ENCODE measurements around the gene GRM4.

GRCh38 chr6:33996120-33996475 is 149.8 kb downstream of the GRM4 start:
- TF ChIP-seq, protein P1, sequence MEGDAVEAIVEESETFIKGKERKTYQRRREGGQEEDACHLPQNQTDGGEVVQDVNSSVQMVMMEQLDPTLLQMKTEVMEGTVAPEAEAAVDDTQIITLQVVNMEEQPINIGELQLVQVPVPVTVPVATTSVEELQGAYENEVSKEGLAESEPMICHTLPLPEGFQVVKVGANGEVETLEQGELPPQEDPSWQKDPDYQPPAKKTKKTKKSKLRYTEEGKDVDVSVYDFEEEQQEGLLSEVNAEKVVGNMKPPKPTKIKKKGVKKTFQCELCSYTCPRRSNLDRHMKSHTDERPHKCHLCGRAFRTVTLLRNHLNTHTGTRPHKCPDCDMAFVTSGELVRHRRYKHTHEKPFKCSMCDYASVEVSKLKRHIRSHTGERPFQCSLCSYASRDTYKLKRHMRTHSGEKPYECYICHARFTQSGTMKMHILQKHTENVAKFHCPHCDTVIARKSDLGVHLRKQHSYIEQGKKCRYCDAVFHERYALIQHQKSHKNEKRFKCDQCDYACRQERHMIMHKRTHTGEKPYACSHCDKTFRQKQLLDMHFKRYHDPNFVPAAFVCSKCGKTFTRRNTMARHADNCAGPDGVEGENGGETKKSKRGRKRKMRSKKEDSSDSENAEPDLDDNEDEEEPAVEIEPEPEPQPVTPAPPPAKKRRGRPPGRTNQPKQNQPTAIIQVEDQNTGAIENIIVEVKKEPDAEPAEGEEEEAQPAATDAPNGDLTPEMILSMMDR (IDR thresholded peaks at IDR 0.05; ENCODE audit: insufficient read depth, low read length, poor library complexity, severe bottlenecking): no peak
- TF ChIP-seq EZH2phosphoT487 (conservative IDR thresholded peaks at IDR 0.05; ENCODE audit: low read length): no peak

Data from SU-DHL-6 (cell line).